Uterus (tissue), 4 donors: ENCODE results near the gene GUCY2C. TPM values are rescaled to one million over a fixed set of nuclear protein-coding genes. Genes with fewer than 3 reads are reported as not detected.

Experiments used
- DNase-seq, 2 donors: peaks; one replicate each; pipeline ENCODE4 v3.0.0-alpha.2; 2019 to 2020
- H3K27ac ChIP-seq, 2 donors: fragments of 200-600 bp; sonication (generic); 1 replicate in 1 of 2; 2 replicates in 1 of 2; pipeline ENCODE4 v1.5.1; 2016 to 2018
- H3K27me3 ChIP-seq, 2 donors: fragments of 200-600 bp; sonication (generic); one replicate each; pipeline ENCODE4 v1.5.1; 2018 to 2019; ENCODE audit warnings: control low read depth in 1 of 2
- H3K36me3 ChIP-seq, 2 donors: fragments of 200-600 bp; sonication (generic); one replicate each; pipeline ENCODE4 v1.5.1; 2019; ENCODE audit warnings: control low read depth in 1 of 2
- H3K4me1 ChIP-seq, 2 donors: fragments of 200-600 bp; sonication (generic); one replicate each; pipeline ENCODE4 v1.5.1; 2018 to 2019; ENCODE audit warnings: control low read depth in 1 of 2
- H3K4me3 ChIP-seq, 2 donors: fragments of 200-600 bp; sonication (generic); 1 replicate in 1 of 2; 2 replicates in 1 of 2; pipeline ENCODE4 v1.5.1; 2018 to 2019; ENCODE audit warnings: mild to moderate bottlenecking in 1 of 2
- H3K9me3 ChIP-seq, 2 donors: fragments of 200-600 bp; sonication (generic); one replicate each; pipeline ENCODE4 v1.5.1; 2019; ENCODE audit warnings: control low read depth in 1 of 2
- POLR2A ChIP-seq, 2 donors: fragments of 450-650 bp; IDR thresholded peaks; one replicate each; pipeline ENCODE4 v1.6.1; 2016; ENCODE audit warnings: antibody characterized with exemption in 2 of 2, mild to moderate bottlenecking in 1 of 2, moderate library complexity in 1 of 2
- intact Hi-C: fragments of 100-400 bp; cut with DNase I; formaldehyde crosslinking; loops from one replicate; pipeline ENCODE4 v1.15.1; 2023; ENCODE audit warnings: low total_unique reads
- total RNA-seq, 4 donors: library from RNA; depleted of rRNA in 3 of 4; stranded (reverse); fragments of >200 nt in 3 of 4; gene quantifications; one replicate each; pipeline versions ENCODE4 v1.1.0 to v1.2.4, GENCODE V29; 2014 to 2023
- TF ChIP-seq, protein P1 (sequence below), 4 experiments: fragments of 200-600 bp in 2 of 4; fragments of 450-650 bp in 2 of 4; sonication (generic) in 2 of 4; IDR thresholded peaks; one replicate each; pipeline ENCODE4 v1.5.1; 2016 to 2019; ENCODE audit warnings: antibody characterized with exemption in 4 of 4, mild to moderate bottlenecking in 2 of 4, moderate library complexity in 1 of 4
- donor health status: DM: yes; HTN: yes; CAD: no.

The GUCY2C gene
- total RNA-seq, 4 donors from 2014 or later, result 0.15 TPM; not detected in 3

DNA sequence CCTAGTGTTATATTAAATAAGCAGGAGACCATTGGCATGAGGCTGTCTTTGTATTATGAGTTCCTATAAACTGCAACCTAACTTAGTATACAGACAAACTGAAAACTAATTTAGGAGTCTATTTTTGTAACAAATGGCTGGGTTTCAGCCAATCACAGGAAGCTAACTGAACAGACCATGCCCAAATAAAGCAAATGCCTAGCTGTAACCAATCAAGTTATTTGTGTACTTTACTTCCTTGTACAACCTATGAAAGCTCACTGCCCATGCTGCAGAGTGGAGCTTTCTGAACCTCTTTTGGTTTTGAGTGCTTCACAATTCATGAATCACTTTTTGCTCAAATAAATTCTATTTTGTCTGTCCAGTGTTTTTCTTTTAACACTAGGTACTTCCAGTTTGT, 41.6 kb downstream of the GUCY2C start:
- no peak for DNase-seq
- intact Hi-C loops, result no loop called here
- Histone ChIP-seq H3K27ac (no peak overlapping the region), H3K4me1 (no peaks in the 10 kb centered on the region), H3K4me3 (no peak overlapping the region), H3K9me3 (no peaks in the 10 kb centered on the region), H3K27me3 (no peaks in the 10 kb centered on the region), H3K36me3 (no peaks in the 10 kb centered on the region)
- no peak for TF ChIP-seq POLR2A (IDR thresholded peaks at IDR 0.05)
- TF ChIP-seq, protein P1, sequence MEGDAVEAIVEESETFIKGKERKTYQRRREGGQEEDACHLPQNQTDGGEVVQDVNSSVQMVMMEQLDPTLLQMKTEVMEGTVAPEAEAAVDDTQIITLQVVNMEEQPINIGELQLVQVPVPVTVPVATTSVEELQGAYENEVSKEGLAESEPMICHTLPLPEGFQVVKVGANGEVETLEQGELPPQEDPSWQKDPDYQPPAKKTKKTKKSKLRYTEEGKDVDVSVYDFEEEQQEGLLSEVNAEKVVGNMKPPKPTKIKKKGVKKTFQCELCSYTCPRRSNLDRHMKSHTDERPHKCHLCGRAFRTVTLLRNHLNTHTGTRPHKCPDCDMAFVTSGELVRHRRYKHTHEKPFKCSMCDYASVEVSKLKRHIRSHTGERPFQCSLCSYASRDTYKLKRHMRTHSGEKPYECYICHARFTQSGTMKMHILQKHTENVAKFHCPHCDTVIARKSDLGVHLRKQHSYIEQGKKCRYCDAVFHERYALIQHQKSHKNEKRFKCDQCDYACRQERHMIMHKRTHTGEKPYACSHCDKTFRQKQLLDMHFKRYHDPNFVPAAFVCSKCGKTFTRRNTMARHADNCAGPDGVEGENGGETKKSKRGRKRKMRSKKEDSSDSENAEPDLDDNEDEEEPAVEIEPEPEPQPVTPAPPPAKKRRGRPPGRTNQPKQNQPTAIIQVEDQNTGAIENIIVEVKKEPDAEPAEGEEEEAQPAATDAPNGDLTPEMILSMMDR (IDR thresholded peaks at IDR 0.05), result no peak

DNA sequence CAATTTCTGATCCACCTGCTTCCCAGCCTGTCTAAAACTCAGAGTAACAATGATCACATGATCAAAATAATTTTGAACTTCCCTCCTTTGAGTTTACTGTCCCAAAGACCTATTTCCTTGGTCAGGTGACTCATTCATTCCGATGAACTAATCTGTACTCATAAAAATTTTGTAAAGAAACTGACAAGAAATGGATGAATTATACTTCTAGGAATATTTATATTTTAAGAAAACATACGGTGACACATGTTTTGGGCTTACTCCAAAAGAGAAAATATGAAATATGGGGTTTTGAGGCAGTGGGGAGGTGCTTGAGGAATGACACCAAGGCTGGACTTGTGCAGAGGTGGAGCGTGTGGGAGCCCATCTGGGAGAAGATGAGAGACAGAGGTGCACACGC, 42.0 kb downstream of the GUCY2C start:
- Histone ChIP-seq H3K27ac (no peak overlapping the region), H3K4me3 (no peak overlapping the region), H3K9me3 (no peaks in the 10 kb centered on the region), H3K4me1 (no peaks in the 10 kb centered on the region), H3K27me3 (no peaks in the 10 kb centered on the region), H3K36me3 (no peaks in the 10 kb centered on the region)
- DNase-seq, result no peak
- TF ChIP-seq POLR2A (IDR thresholded peaks at IDR 0.05), result no peak
- TF ChIP-seq, protein P1 (IDR thresholded peaks at IDR 0.05), result no peak
- intact Hi-C loops, result no loop called here

DNA sequence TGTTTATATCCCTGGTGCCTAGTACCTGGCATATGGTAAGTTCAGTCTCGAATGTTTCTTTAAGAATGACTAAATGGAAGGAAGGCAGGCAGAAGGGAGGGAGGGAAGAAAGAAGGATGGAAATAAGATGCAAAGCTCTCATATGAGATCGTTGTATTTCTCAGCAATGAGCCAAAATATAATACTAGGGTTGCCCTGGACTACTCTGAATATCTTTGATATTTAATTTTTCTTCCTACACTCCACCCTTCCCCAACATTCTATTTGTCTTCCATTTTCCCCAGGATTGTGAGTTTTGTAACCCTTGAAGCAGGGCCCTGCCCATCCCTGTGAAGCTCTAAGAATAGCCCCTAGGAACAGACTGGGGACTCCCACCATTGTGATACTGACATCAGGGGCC, 43.9 kb downstream of the GUCY2C start:
- TF ChIP-seq POLR2A (IDR thresholded peaks at IDR 0.05), result no peak
- TF ChIP-seq, protein P1 (IDR thresholded peaks at IDR 0.05), result no peak
- Histone ChIP-seq H3K4me3 (no peak overlapping the region), H3K4me1 (no peaks in the 10 kb centered on the region), H3K36me3 (no peaks in the 10 kb centered on the region), H3K27me3 (no peaks in the 10 kb centered on the region), H3K27ac (no peak overlapping the region), H3K9me3 (no peaks in the 10 kb centered on the region)
- intact Hi-C loops, result no loop called here
- no peak for DNase-seq

DNA sequence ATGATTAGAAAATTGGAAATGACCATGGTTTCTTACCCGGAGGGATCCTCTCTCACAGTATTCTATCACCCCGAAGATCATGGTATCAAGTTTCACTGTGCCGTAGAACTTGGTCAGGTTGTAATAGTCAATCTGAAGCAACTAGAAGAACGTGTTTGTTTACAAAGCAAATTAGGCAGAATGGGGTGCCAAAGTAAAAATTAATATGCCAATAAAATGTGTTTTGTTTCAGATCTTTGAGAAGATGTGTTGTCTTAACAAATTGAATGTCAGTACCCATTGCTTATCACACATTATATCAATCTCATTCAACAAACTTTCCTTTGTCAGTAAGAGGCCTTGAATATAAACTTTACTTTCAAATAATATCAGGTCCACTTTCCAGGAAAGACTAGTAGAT, 45.0 kb downstream of the GUCY2C start:
- no peaks in the 10 kb centered on the region for H3K36me3 ChIP-seq
- intact Hi-C loops, result no loop called here
- DNase-seq, result no peak
- no peaks in the 10 kb centered on the region for H3K9me3 ChIP-seq
- no peak overlapping the region for H3K27ac ChIP-seq
- TF ChIP-seq, protein P1 (IDR thresholded peaks at IDR 0.05), result no peak
- TF ChIP-seq POLR2A (IDR thresholded peaks at IDR 0.05), result no peak
- H3K27me3 ChIP-seq, result no peaks in the 10 kb centered on the region
- no peaks in the 10 kb centered on the region for H3K4me1 ChIP-seq
- no peak overlapping the region for H3K4me3 ChIP-seq

DNA sequence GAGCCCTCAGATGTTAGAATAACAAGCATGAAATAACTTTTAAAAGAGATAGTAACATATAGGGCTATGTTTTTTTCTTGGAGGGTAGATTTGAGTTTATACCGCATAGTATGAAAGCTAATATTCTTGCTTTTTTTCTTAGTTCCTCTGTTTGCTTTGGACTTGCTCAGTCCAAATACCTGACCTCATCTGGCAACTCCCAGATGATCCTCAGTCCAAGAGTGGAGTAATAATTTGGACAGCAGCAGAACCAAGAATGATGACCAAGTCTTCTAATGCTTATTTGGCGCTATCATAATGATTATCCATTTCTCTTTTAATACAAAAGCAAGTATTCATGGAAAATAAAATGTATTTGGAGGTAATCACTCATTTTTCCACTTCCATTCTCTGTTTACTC, 45.6 kb downstream of the GUCY2C start:
- DNase-seq, result no peak
- H3K4me3 ChIP-seq, result no peak overlapping the region
- H3K27ac ChIP-seq, result peak overlapping the region in 1 of 2 donors; percentile 36
- no peaks in the 10 kb centered on the region for H3K27me3 ChIP-seq
- H3K9me3 ChIP-seq, result no peaks in the 10 kb centered on the region
- no peak for TF ChIP-seq POLR2A (IDR thresholded peaks at IDR 0.05)
- TF ChIP-seq, protein P1 (IDR thresholded peaks at IDR 0.05), result no peak
- no peaks in the 10 kb centered on the region for H3K36me3 ChIP-seq
- intact Hi-C loops, result no loop called here
- H3K4me1 ChIP-seq, result no peaks in the 10 kb centered on the region
